Measurements from ENCODE around the gene SLC26A1.

GRCh38 chr4:957231-957580 lies 36.0 kb downstream of the SLC26A1 start:
- TF ChIP-seq CTCF (IDR thresholded peaks at IDR 0.05 in 2 of 3, conservative IDR thresholded peaks at IDR 0.05 in 1 of 3; ENCODE audit: borderline replicate concordance in 1 of 3, insufficient read depth in 1 of 3, low read depth in 2 of 3, low read length in 2 of 3) (no peak), POLR2A (IDR thresholded peaks at IDR 0.05; ENCODE audit: borderline replicate concordance, extremely low read depth, insufficient read depth, insufficient read length) (no peak), EZH2 (IDR thresholded peaks at IDR 0.05) (no peak), POLR2AphosphoS5 (IDR thresholded peaks at IDR 0.05; ENCODE audit: low read depth, low read length) (no peak), ELF1 (IDR thresholded peaks at IDR 0.05; ENCODE audit: borderline replicate concordance, low read depth) (no peak), EZH2phosphoT487 (IDR thresholded peaks at IDR 0.05; ENCODE audit: borderline replicate concordance) (no peak)
